Epithelial cell of esophagus (primary cell): Measurements from ENCODE around the gene LRMDA.

Experiments used
- DNase-seq: peaks from one replicate; pipeline ENCODE4 v3.0.0; 2010; ENCODE audit warnings: low read depth
- H3K4me3 ChIP-seq: 2 replicates; pipeline ENCODE4 v1.5.1; 2011; ENCODE audit warnings: mild to moderate bottlenecking, low read length, control low read depth
- CTCF ChIP-seq: IDR thresholded peaks from 2 replicates; pipeline ENCODE4 v1.5.1; 2011; ENCODE audit warnings: low read depth, mild to moderate bottlenecking, low read length, control low read depth, inconsistent platforms; ENCODE audit not compliant: insufficient read depth; ENCODE audit errors: missing control alignments

Gene LRMDA

GRCh38 chr10:75827587-75828021, 396.2 kb downstream of the LRMDA start:
- H3K4me3 ChIP-seq, result no peak overlapping the region
- no peak for DNase-seq
- no peak for TF ChIP-seq CTCF

- no peak for DNase-seq
- H3K4me3 ChIP-seq, result no peak overlapping the region
- no peak for TF ChIP-seq CTCF
These were observed 397.0 kb downstream of the LRMDA start for GRCh38 chr10:75828413-75828812.

GRCh38 chr10:75836064-75836463, 404.6 kb downstream of the LRMDA start:
- TF ChIP-seq CTCF, result no peak
- DNase-seq, result no peak
- no peak overlapping the region for H3K4me3 ChIP-seq

GRCh38 chr10:75838486-75838885, 407.1 kb downstream of the LRMDA start:
- H3K4me3 ChIP-seq, result no peak overlapping the region
- DNase-seq, result no peak
- TF ChIP-seq CTCF, result no peak

GRCh38 chr10:75839020-75839419, 407.6 kb downstream of the LRMDA start:
- H3K4me3 ChIP-seq, result no peak overlapping the region
- TF ChIP-seq CTCF, result no peak
- DNase-seq, result no peak

- H3K4me3 ChIP-seq, result no peak overlapping the region
- DNase-seq, result no peak
These were observed 409.8 kb downstream of the LRMDA start for GRCh38 chr10:75841266-75841665.

More at GRCh38 chr10:75841266-75841665, 409.8 kb downstream of the LRMDA start:
- TF ChIP-seq CTCF, result no peak
